Liver (tissue), 9 donors: ENCODE data around the gene CCDC191. TPM values are rescaled to one million over a fixed set of nuclear protein-coding genes. Genes with fewer than 3 reads are reported as not detected.

Experiments
- DNase-seq: peaks from one replicate; pipeline ENCODE4 v3.0.0-alpha.2; 2017; ENCODE audit warnings: low spot score
- H3K27ac ChIP-seq, 2 donors: one replicate each; pipeline ENCODE4 v1.7.0; 2013; ENCODE audit warnings: inconsistent platforms in 2 of 2, low read length in 2 of 2, control low read depth in 1 of 2, low read depth in 1 of 2, mild to moderate bottlenecking in 1 of 2
- H3K27me3 ChIP-seq, 4 donors: one replicate each; pipeline versions ENCODE4 v1.6.1 to v1.7.0; 2013; ENCODE audit warnings: low read length in 3 of 4, inconsistent platforms in 1 of 4, mild to moderate bottlenecking in 1 of 4, moderate library complexity in 1 of 4; ENCODE audit not compliant: control insufficient read depth in 4 of 4, insufficient read depth in 4 of 4
- H3K36me3 ChIP-seq, 4 donors: one replicate each; pipeline versions ENCODE4 v1.6.1 to v1.7.0; 2013; ENCODE audit warnings: low read length in 3 of 4, mild to moderate bottlenecking in 3 of 4, low read depth in 1 of 4, moderate library complexity in 1 of 4; ENCODE audit not compliant: control insufficient read depth in 4 of 4, insufficient read depth in 3 of 4
- H3K4me1 ChIP-seq, 4 donors: one replicate each; pipeline versions ENCODE4 v1.6.1 to v1.7.0; 2013; ENCODE audit warnings: low read length in 3 of 4, mild to moderate bottlenecking in 3 of 4, moderate library complexity in 1 of 4; ENCODE audit not compliant: control insufficient read depth in 4 of 4, insufficient read depth in 4 of 4
- H3K4me3 ChIP-seq, 3 donors: one replicate each; pipeline versions ENCODE4 v1.6.1 to v1.7.0; 2013; ENCODE audit warnings: low read length in 3 of 3, control low read depth in 1 of 3, low read depth in 1 of 3, mild to moderate bottlenecking in 1 of 3
- H3K9ac ChIP-seq, 2 donors: one replicate each; pipeline ENCODE4 v1.7.0; 2013; ENCODE audit warnings: low read length in 2 of 2, mild to moderate bottlenecking in 2 of 2, moderate library complexity in 2 of 2, control low read depth in 1 of 2, low read depth in 1 of 2
- H3K9me3 ChIP-seq, 4 donors: one replicate each; pipeline versions ENCODE4 v1.6.1 to v1.7.0; 2013; ENCODE audit warnings: low read length in 3 of 4; ENCODE audit not compliant: control insufficient read depth in 4 of 4
- EGR1 ChIP-seq, 2 donors: IDR thresholded peaks; 2 replicates each; pipeline ENCODE4 v1.6.1; 2016 to 2018; ENCODE audit warnings: antibody characterized with exemption in 2 of 2, low read depth in 2 of 2
- FOXA2 ChIP-seq: IDR thresholded peaks from 2 replicates; pipeline ENCODE4 v1.6.1; 2016; ENCODE audit warnings: antibody characterized with exemption
- GABPA ChIP-seq, 2 donors: IDR thresholded peaks in 1 of 2; conservative IDR thresholded peaks in 1 of 2; 2 replicates each; pipeline ENCODE4 v1.6.1; 2016; ENCODE audit warnings: antibody characterized with exemption in 2 of 2, mild to moderate bottlenecking in 1 of 2, moderate library complexity in 1 of 2
- HNF4A ChIP-seq, 2 donors: conservative IDR thresholded peaks; 2 replicates each; pipeline ENCODE4 v1.6.1; 2016; ENCODE audit warnings: antibody characterized with exemption in 2 of 2, mild to moderate bottlenecking in 2 of 2
- HNF4G ChIP-seq: IDR thresholded peaks from 2 replicates; pipeline ENCODE4 v1.6.1; 2016; ENCODE audit warnings: antibody characterized with exemption
- JUND ChIP-seq, 2 donors: IDR thresholded peaks; 2 replicates each; pipeline ENCODE4 v1.6.1; 2016; ENCODE audit warnings: antibody characterized with exemption in 2 of 2
- NR2F2 ChIP-seq: IDR thresholded peaks from 2 replicates; pipeline ENCODE4 v1.6.1; 2016; ENCODE audit warnings: antibody characterized with exemption
- RAD21 ChIP-seq, 2 donors: IDR thresholded peaks; 2 replicates each; pipeline ENCODE4 v1.6.1; 2016; ENCODE audit warnings: antibody characterized with exemption in 2 of 2, mild to moderate bottlenecking in 2 of 2
- RXRA ChIP-seq, 2 donors: IDR thresholded peaks; 2 replicates each; pipeline ENCODE4 v1.6.1; 2017 to 2018; ENCODE audit warnings: antibody characterized with exemption in 2 of 2, mild to moderate bottlenecking in 1 of 2
- SP1 ChIP-seq: IDR thresholded peaks from 2 replicates; pipeline ENCODE4 v1.6.1; 2018; ENCODE audit warnings: antibody characterized with exemption, mild to moderate bottlenecking
- TAF1 ChIP-seq: conservative IDR thresholded peaks from 2 replicates; pipeline ENCODE4 v1.6.1; 2016; ENCODE audit warnings: antibody characterized with exemption, mild to moderate bottlenecking
- YY1 ChIP-seq: IDR thresholded peaks from 2 replicates; pipeline ENCODE4 v1.6.1; 2016; ENCODE audit warnings: antibody characterized with exemption, mild to moderate bottlenecking
- WGBS: extraction: QIAGEN DNeasy Blood & Tissue Kit; methylation state at CpG from one replicate; pipeline ENCODE4 v1.1.7; 2013; 5-methylcytosine and 5-hydroxymethylcytosine counted together
- polyA plus RNA-seq, 2 donors: library from polyadenylated mRNA; stranded (reverse) in 1 of 2; unstranded in 1 of 2; fragments of 200-250 nt in 1 of 2; fragments of >200 nt in 1 of 2; fragmentation: Nextera tagmentation in 1 of 2; extraction: Ambion mirVana in 1 of 2; gene quantifications; one replicate each; pipeline versions ENCODE4 v1.2.1 to v1.2.3, GENCODE V29; 2013 to 2015
- total RNA-seq, 2 donors: library from RNA; depleted of rRNA; stranded (reverse); fragments of >200 nt; gene quantifications; one replicate each; pipeline ENCODE4 v1.2.3, GENCODE V29; 2014
- TF ChIP-seq, protein P1 (sequence below): fragments of 150-350 bp; IDR thresholded peaks from 2 replicates; pipeline ENCODE4 v1.5.1; 2017; ENCODE audit warnings: improper control_type of control experiment, low read depth, low read length; ENCODE audit not compliant: missing input control
- TF ChIP-seq, protein P2 (sequence below): IDR thresholded peaks from 2 replicates; pipeline ENCODE4 v1.6.1; 2016; ENCODE audit warnings: antibody characterized with exemption, mild to moderate bottlenecking
- TF ChIP-seq, protein P3 (sequence below): IDR thresholded peaks from 2 replicates; pipeline ENCODE4 v1.6.1; 2016; ENCODE audit warnings: antibody characterized with exemption
- TF ChIP-seq, protein P4 (sequence below): IDR thresholded peaks from 2 replicates; pipeline ENCODE4 v1.6.1; 2016; ENCODE audit warnings: antibody characterized with exemption
- TF ChIP-seq, protein P5 (sequence below): IDR thresholded peaks from 2 replicates; pipeline ENCODE4 v1.6.1; 2016; ENCODE audit warnings: antibody characterized with exemption
- donor health status: healthy.
- donor health status: healthy.
- donor health status: healthy.
- donor health status: healthy.
- donor health status: healthy.

Gene CCDC191
- total and polyA plus RNA-seq, 4 donors: 0.31 to 1.0 (median 0.80) TPM

DNA sequence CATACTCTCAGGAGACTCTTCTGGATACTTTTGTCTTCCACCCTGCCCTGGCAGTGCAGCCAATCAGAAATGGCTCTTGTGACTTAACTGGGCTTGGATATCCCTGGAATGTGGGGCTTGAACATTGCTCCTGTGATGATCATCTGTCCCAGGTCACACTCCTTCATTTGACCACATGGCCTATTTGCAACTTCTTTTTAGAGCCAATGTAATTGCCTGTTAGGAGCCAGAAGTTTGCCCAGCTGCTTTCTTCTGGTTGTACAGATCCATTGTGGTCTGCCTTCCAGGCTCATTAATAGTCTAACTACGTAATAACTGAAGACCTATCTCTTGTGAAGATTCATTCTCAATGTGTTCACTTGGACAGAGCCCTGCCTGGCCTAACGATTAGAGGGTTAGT, 30.0 kb upstream of the CCDC191 start:
- no peaks in the 10 kb centered on the region for H3K27me3 ChIP-seq
- H3K4me1 ChIP-seq: no peaks in the 10 kb centered on the region
- no peak overlapping the region for H3K27ac ChIP-seq
- TF ChIP-seq, protein P1, sequence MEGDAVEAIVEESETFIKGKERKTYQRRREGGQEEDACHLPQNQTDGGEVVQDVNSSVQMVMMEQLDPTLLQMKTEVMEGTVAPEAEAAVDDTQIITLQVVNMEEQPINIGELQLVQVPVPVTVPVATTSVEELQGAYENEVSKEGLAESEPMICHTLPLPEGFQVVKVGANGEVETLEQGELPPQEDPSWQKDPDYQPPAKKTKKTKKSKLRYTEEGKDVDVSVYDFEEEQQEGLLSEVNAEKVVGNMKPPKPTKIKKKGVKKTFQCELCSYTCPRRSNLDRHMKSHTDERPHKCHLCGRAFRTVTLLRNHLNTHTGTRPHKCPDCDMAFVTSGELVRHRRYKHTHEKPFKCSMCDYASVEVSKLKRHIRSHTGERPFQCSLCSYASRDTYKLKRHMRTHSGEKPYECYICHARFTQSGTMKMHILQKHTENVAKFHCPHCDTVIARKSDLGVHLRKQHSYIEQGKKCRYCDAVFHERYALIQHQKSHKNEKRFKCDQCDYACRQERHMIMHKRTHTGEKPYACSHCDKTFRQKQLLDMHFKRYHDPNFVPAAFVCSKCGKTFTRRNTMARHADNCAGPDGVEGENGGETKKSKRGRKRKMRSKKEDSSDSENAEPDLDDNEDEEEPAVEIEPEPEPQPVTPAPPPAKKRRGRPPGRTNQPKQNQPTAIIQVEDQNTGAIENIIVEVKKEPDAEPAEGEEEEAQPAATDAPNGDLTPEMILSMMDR: no peak
- TF ChIP-seq JUND (IDR thresholded peaks at IDR 0.05) (no peak), NR2F2 (no peak), RAD21 (IDR thresholded peaks at IDR 0.05) (no peak), HNF4A (conservative IDR thresholded peaks at IDR 0.05) (no peak), GABPA (IDR thresholded peaks at IDR 0.05 in 1 of 2, conservative IDR thresholded peaks at IDR 0.05 in 1 of 2) (no peak), YY1 (no peak), SP1 (no peak), RXRA (IDR thresholded peaks at IDR 0.05) (no peak), HNF4G (no peak)
- TF ChIP-seq, protein P2, sequence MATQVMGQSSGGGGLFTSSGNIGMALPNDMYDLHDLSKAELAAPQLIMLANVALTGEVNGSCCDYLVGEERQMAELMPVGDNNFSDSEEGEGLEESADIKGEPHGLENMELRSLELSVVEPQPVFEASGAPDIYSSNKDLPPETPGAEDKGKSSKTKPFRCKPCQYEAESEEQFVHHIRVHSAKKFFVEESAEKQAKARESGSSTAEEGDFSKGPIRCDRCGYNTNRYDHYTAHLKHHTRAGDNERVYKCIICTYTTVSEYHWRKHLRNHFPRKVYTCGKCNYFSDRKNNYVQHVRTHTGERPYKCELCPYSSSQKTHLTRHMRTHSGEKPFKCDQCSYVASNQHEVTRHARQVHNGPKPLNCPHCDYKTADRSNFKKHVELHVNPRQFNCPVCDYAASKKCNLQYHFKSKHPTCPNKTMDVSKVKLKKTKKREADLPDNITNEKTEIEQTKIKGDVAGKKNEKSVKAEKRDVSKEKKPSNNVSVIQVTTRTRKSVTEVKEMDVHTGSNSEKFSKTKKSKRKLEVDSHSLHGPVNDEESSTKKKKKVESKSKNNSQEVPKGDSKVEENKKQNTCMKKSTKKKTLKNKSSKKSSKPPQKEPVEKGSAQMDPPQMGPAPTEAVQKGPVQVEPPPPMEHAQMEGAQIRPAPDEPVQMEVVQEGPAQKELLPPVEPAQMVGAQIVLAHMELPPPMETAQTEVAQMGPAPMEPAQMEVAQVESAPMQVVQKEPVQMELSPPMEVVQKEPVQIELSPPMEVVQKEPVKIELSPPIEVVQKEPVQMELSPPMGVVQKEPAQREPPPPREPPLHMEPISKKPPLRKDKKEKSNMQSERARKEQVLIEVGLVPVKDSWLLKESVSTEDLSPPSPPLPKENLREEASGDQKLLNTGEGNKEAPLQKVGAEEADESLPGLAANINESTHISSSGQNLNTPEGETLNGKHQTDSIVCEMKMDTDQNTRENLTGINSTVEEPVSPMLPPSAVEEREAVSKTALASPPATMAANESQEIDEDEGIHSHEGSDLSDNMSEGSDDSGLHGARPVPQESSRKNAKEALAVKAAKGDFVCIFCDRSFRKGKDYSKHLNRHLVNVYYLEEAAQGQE: no peak
- TF ChIP-seq, protein P3, sequence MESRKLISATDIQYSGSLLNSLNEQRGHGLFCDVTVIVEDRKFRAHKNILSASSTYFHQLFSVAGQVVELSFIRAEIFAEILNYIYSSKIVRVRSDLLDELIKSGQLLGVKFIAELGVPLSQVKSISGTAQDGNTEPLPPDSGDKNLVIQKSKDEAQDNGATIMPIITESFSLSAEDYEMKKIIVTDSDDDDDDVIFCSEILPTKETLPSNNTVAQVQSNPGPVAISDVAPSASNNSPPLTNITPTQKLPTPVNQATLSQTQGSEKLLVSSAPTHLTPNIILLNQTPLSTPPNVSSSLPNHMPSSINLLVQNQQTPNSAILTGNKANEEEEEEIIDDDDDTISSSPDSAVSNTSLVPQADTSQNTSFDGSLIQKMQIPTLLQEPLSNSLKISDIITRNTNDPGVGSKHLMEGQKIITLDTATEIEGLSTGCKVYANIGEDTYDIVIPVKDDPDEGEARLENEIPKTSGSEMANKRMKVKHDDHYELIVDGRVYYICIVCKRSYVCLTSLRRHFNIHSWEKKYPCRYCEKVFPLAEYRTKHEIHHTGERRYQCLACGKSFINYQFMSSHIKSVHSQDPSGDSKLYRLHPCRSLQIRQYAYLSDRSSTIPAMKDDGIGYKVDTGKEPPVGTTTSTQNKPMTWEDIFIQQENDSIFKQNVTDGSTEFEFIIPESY: no peak
- TF ChIP-seq, protein P4, sequence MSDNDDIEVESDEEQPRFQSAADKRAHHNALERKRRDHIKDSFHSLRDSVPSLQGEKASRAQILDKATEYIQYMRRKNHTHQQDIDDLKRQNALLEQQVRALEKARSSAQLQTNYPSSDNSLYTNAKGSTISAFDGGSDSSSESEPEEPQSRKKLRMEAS: no peak
- no peak overlapping the region for H3K4me3 ChIP-seq
- 93% methylated on average over 2 of the region's 2 CpGs for WGBS
- no peaks in the 10 kb centered on the region for H3K9me3 ChIP-seq
- no peak for DNase-seq
- peaks cover 2 to 36% (median 22%) of the 10 kb centered on the region in 4 donors for H3K36me3 ChIP-seq
- no peak overlapping the region for H3K9ac ChIP-seq

DNA sequence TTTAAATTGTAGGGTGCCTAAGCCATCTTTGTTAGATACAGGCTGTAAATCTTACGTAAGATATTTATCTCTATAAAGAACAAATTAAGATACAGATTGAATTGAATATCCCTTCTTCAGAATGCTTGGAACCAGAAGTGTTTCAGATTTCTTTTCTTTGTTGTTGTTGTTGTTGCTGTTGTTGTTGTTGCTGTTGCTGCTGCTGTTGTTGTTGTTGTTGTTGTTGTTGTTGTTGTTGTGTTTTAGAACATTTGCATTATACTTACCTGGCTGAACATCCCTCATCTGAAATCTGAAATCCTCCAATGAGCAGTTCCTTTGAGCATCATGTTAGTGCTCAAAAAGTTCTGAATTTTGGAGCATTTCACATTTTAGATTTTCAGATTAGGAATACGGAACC, 26.8 kb upstream of the CCDC191 start:
- no peaks in the 10 kb centered on the region for H3K27me3 ChIP-seq
- no peak overlapping the region for H3K9ac ChIP-seq
- no peak for DNase-seq
- peaks cover 0 to 2% (median 0%) of the 10 kb centered on the region in 4 donors for H3K4me1 ChIP-seq
- H3K27ac ChIP-seq: no peak overlapping the region
- H3K9me3 ChIP-seq: no peaks in the 10 kb centered on the region
- TF ChIP-seq FOXA2 (no peak), HNF4G (no peak), TAF1 (no peak), SP1 (no peak), HNF4A (conservative IDR thresholded peaks at IDR 0.05) (no peak), JUND (IDR thresholded peaks at IDR 0.05) (no peak), RAD21 (IDR thresholded peaks at IDR 0.05) (no peak), EGR1 (IDR thresholded peaks at IDR 0.05; ENCODE audit: low read depth in 2 of 2) (no peak), YY1 (no peak), RXRA (IDR thresholded peaks at IDR 0.05) (no peak)
- TF ChIP-seq, protein P5, sequence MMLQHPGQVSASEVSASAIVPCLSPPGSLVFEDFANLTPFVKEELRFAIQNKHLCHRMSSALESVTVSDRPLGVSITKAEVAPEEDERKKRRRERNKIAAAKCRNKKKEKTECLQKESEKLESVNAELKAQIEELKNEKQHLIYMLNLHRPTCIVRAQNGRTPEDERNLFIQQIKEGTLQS: no peak
- TF ChIP-seq, protein P2: no peak
- TF ChIP-seq, protein P3: no peak
- TF ChIP-seq, protein P4: no peak
- H3K4me3 ChIP-seq: no peak overlapping the region
- H3K36me3 ChIP-seq: peaks cover 7 to 48% (median 31%) of the 10 kb centered on the region in 4 donors
- whole genome bisulfite sequencing: 98% methylated on average over 2 of the region's 2 CpGs
